Breast epithelium (tissue), 4 donors: ENCODE results near the gene LRRC8A. TPM values are rescaled to one million over a fixed set of nuclear protein-coding genes. Genes with fewer than 3 reads are reported as not detected.

Experiments used
- DNase-seq, 2 donors: peaks; one replicate each; pipeline ENCODE4 v3.0.0-alpha.2; 2019; ENCODE audit warnings: low spot score in 2 of 2
- H3K27ac ChIP-seq, 2 donors: fragments of 200-600 bp; sonication (generic) in 1 of 2; one replicate each; pipeline ENCODE4 v1.5.1; 2016 to 2019; ENCODE audit warnings: mild to moderate bottlenecking in 1 of 2
- H3K27me3 ChIP-seq, 2 donors: fragments of 200-600 bp; sonication (generic) in 1 of 2; one replicate each; pipeline versions ENCODE4 v1.5.1 to v1.6.0; 2017 to 2019; ENCODE audit warnings: control low read depth in 1 of 2, mild to moderate bottlenecking in 1 of 2
- H3K36me3 ChIP-seq: fragments of 200-600 bp; one replicate; pipeline ENCODE4 v1.5.1; 2019
- H3K4me1 ChIP-seq, 2 donors: fragments of 200-600 bp; sonication (generic); one replicate each; pipeline ENCODE4 v1.5.1; 2016 to 2019; ENCODE audit warnings: control low read depth in 1 of 2
- H3K4me3 ChIP-seq, 3 donors: fragments of 200-600 bp; sonication (generic); 1 replicate in 2 of 3; 2 replicates in 1 of 3; pipeline ENCODE4 v1.5.1; 2016 to 2019; ENCODE audit warnings: mild to moderate bottlenecking in 3 of 3, moderate library complexity in 2 of 3
- H3K9me3 ChIP-seq, 2 donors: fragments of 200-600 bp; sonication (generic) in 1 of 2; one replicate each; pipeline ENCODE4 v1.5.1; 2016 to 2019; ENCODE audit warnings: control low read depth in 1 of 2
- POLR2A ChIP-seq: fragments of 450-650 bp; IDR thresholded peaks from one replicate; pipeline ENCODE4 v1.6.1; 2016; ENCODE audit warnings: antibody characterized with exemption, mild to moderate bottlenecking, moderate library complexity
- POLR2AphosphoS5 ChIP-seq, 3 donors: sonication (generic); formaldehyde crosslinking; IDR thresholded peaks; one replicate each; pipeline ENCODE4 v1.6.1; 2017; ENCODE audit warnings: antibody characterized with exemption in 3 of 3
- intact Hi-C: fragments of 100-400 bp; cut with DNase I; formaldehyde crosslinking; loops from one replicate; pipeline ENCODE4 v1.15.1; 2023; ENCODE audit warnings: low total_unique reads
- total RNA-seq, 3 donors: library from RNA; depleted of rRNA; stranded (reverse); fragments of >200 nt; gene quantifications; one replicate each; pipeline ENCODE4 v1.1.0, GENCODE V29; 2016
- TF ChIP-seq, protein P1 (sequence below), 3 donors: fragments of 450-650 bp; IDR thresholded peaks; one replicate each; pipeline ENCODE4 v1.5.1; 2016 to 2017; ENCODE audit warnings: antibody characterized with exemption in 3 of 3, mild to moderate bottlenecking in 3 of 3, moderate library complexity in 3 of 3

The LRRC8A gene
- total RNA-seq, 3 donors from 2014 or later, result 26.1 to 52.7 (median 40.6) TPM

GRCh38 chr9:128909859-128910258 lies 27.9 kb downstream of the LRRC8A start:
- intact Hi-C loops, result loop anchor here (5.0 kb wide), 1 partner anchor 373 kb away; no protein-coding TSS in a partner anchor
- Histone ChIP-seq H3K4me3 (no peak overlapping the region), H3K27me3 (no peaks in the 10 kb centered on the region), H3K9me3 (no peaks in the 10 kb centered on the region), H3K27ac (peak overlapping the region; percentile 92 to 94), H3K4me1 (peaks cover 22 to 24% of the 10 kb centered on the region in 2 donors), H3K36me3 (peaks cover 7% of the 10 kb centered on the region)
- DNase-seq, result no peak
- TF ChIP-seq POLR2A (no peak), POLR2AphosphoS5 (IDR thresholded peaks at IDR 0.05) (no peak)
- TF ChIP-seq, protein P1, sequence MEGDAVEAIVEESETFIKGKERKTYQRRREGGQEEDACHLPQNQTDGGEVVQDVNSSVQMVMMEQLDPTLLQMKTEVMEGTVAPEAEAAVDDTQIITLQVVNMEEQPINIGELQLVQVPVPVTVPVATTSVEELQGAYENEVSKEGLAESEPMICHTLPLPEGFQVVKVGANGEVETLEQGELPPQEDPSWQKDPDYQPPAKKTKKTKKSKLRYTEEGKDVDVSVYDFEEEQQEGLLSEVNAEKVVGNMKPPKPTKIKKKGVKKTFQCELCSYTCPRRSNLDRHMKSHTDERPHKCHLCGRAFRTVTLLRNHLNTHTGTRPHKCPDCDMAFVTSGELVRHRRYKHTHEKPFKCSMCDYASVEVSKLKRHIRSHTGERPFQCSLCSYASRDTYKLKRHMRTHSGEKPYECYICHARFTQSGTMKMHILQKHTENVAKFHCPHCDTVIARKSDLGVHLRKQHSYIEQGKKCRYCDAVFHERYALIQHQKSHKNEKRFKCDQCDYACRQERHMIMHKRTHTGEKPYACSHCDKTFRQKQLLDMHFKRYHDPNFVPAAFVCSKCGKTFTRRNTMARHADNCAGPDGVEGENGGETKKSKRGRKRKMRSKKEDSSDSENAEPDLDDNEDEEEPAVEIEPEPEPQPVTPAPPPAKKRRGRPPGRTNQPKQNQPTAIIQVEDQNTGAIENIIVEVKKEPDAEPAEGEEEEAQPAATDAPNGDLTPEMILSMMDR (IDR thresholded peaks at IDR 0.05), result no peak

- Histone ChIP-seq H3K36me3 (peaks cover 7% of the 10 kb centered on the region), H3K4me1 (peaks cover 26 to 29% of the 10 kb centered on the region in 2 donors), H3K4me3 (peak overlapping the region in 1 of 3 donors; percentile 40), H3K9me3 (no peaks in the 10 kb centered on the region), H3K27ac (peak overlapping the region; percentile 92 to 94), H3K27me3 (no peaks in the 10 kb centered on the region)
- no peak for DNase-seq
- intact Hi-C loops, result no loop called here
- TF ChIP-seq, protein P1 (IDR thresholded peaks at IDR 0.05), result no peak
- TF ChIP-seq POLR2A (no peak), POLR2AphosphoS5 (IDR thresholded peaks at IDR 0.05) (no peak)
Measured at GRCh38 chr9:128910906-128911305, 29.0 kb downstream of the LRRC8A start.

DNA sequence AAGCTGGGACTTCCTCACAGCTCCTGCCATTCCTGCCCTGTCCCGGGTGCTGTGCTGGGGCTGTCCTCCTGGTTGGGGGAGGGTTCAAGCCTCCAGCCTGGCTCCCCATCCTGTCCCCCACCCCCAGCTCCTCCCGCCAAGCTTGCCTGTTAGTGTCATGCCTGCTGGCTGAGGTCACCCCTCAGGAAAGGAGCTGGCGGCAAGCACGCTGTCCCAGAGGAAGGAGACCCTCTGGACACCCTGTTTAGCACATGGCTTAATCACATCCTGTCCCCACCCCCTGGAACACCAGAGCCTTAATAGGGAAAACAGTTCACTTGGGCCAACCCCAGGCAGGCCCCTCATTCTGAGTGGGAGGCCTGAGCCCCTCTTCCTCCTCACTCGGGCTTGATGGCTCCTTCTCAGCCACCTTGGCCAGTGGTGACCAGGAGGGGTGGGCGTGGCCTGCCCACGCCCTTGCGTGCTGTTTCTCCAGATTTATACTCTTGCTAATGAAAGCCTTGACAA lies 29.6 kb downstream of the LRRC8A start:
- Histone ChIP-seq H3K27me3 (no peaks in the 10 kb centered on the region), H3K4me3 (peak overlapping the region in 1 of 3 donors; percentile 40), H3K9me3 (no peaks in the 10 kb centered on the region), H3K4me1 (peaks cover 33 to 36% of the 10 kb centered on the region in 2 donors), H3K36me3 (peaks cover 7% of the 10 kb centered on the region), H3K27ac (peak overlapping the region; percentile 92 to 94)
- DNase-seq, result peak in 1 of 2 donors; percentile 48
- intact Hi-C loops, result no loop called here
- TF ChIP-seq POLR2AphosphoS5 (IDR thresholded peaks at IDR 0.05) (no peak), POLR2A (no peak)
- TF ChIP-seq, protein P1 (IDR thresholded peaks at IDR 0.05), result no peak

DNA sequence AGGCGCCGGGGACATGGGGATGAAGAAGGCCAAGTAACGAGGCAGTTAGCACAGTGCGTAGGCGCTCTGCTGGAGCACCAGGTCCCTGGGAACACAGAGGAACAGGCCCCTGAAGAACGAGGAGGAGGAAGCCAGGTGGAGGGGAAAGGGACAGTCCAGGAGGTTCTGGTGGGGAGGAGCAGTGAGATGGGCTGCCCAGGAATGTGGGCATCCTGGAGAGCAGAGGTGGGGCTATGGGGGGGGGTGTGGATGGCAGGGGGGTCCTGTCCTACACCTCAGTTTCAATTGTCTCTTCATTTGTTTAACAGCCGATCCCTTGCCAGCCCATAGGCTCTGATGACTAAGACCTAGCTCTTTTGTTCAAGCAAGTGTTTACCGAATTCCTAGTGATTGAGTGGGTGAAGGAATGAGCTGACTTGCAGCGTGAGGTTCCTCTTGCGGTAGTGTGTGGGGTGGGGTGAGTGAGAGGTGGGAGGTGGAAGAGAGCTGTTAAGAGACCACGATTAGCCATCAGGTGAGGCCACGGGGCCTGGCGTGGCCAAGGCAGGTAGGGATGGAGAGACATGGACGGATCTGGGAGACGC lies 30.4 kb downstream of the LRRC8A start:
- Histone ChIP-seq H3K4me1 (peaks cover 35 to 39% of the 10 kb centered on the region in 2 donors), H3K36me3 (peaks cover 7% of the 10 kb centered on the region), H3K27ac (peak overlapping the region; percentile 92 to 94), H3K27me3 (no peaks in the 10 kb centered on the region), H3K9me3 (no peaks in the 10 kb centered on the region), H3K4me3 (peak overlapping the region in 2 of 3 donors; percentile 10 to 27)
- intact Hi-C loops, result no loop called here
- DNase-seq, result peak in 1 of 2 donors; percentile 73
- peak in 1 of 3 donors; percentile 16 for TF ChIP-seq POLR2AphosphoS5 (IDR thresholded peaks at IDR 0.05)
- TF ChIP-seq, protein P1 (IDR thresholded peaks at IDR 0.05), result no peak
- TF ChIP-seq POLR2A, result no peak
